ENCODE measurements around the gene LONRF2. TPM values are rescaled to one million over a fixed set of nuclear protein-coding genes. Genes with fewer than 3 reads are reported as not detected.

The LONRF2 gene
- total RNA-seq, 1 experiment from 2014 or later: 2.7 TPM

DNA sequence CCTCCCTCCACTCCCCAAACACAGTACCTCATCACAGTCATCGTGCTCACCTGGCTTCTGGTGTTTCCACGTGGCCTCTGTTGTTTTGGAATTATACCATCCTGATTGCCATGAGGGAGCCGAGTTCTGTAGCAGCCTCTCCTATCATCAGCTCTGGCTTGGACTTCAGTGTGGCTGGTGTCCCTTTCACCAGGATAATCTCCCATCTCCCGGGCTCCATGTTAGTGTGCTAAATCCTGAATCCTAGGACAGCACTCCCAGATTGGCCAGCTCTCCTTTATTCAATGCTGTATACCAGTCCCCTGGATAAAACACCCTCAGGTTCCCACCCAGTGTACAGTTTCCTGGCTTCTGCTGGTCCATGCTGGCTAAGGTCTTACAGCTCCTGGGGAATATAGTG lies 53.3 kb downstream of the LONRF2 start:
- Mint-ChIP-seq H3K4me3 (no peak overlapping the region), H3K27me3 (ENCODE audit: low read depth) (no peaks in the 10 kb centered on the region; the same call in 1 of the 2 replicates), H3K36me3 (ENCODE audit: insufficient read depth in 1 of 3, low read depth in 3 of 3) (peaks cover 3 to 9% (median 4%) of the 10 kb centered on the region in 3 experiments; a peak in 5 of 7 replicates), H3K4me1 (peaks cover 0 to under 1% of the 10 kb centered on the region in 2 experiments; a peak in 1 of 4 replicates), H3K9me3 (peaks cover 9 to 11% of the 10 kb centered on the region in 2 experiments; a peak in 4 of 5 replicates), H3K27ac (no peak overlapping the region)
- no peaks in the 10 kb centered on the region for H3K9me3 ChIP-seq (ENCODE audit: control insufficient read depth, low read depth, low read length)
- no peaks in the 10 kb centered on the region for H3K23me2 ChIP-seq (ENCODE audit: insufficient read length, low read depth, low read length, poor library complexity, severe bottlenecking)
- no peak overlapping the region for H2BK5ac ChIP-seq (ENCODE audit: insufficient read length, low read length)
- no peaks in the 10 kb centered on the region for H3K79me2 ChIP-seq (ENCODE audit: insufficient read depth, low read length)
- H3K56ac ChIP-seq (ENCODE audit: insufficient read length, low read depth, low read length): no peak overlapping the region
- H2BK120ac ChIP-seq (ENCODE audit: low read depth, low read length, poor library complexity, severe bottlenecking): no peak overlapping the region
- H2BK12ac ChIP-seq (ENCODE audit: insufficient read length, low read depth, low read length): no peak overlapping the region
- H3K79me1 ChIP-seq (ENCODE audit: insufficient read depth, low read depth, low read length, poor library complexity, severe bottlenecking): no peaks in the 10 kb centered on the region
- no peak overlapping the region for H2BK20ac ChIP-seq (ENCODE audit: low read depth, low read length, poor library complexity, severe bottlenecking)
- WGBS (ENCODE audit: extremely low coverage, insufficient read length, low lambda C conversion rate): no CpG with 5 or more reads among the region's 4 CpGs
- H3K14ac ChIP-seq (ENCODE audit: insufficient read depth, low read length): 0 out of 2 replicates have a peak overlapping the region, but pooled peaks have one; percentile 40
- H4K8ac ChIP-seq (replicated peaks; ENCODE audit: insufficient read length, low read depth, low read length): no peak overlapping the region
- no peak overlapping the region for H4K91ac ChIP-seq (ENCODE audit: insufficient read length, low read depth, low read length)
- no peak overlapping the region for H2BK15ac ChIP-seq (ENCODE audit: low read depth, low read length)
- no peak overlapping the region for H2AK5ac ChIP-seq (ENCODE audit: insufficient read length, low read length)
- H3K9ac ChIP-seq (ENCODE audit: extremely low read depth, insufficient read length, low read length): no peak overlapping the region
- H4K20me1 ChIP-seq (ENCODE audit: control insufficient read depth, insufficient read depth, insufficient read length): no peaks in the 10 kb centered on the region
- no peaks in the 10 kb centered on the region for H3K4me1 ChIP-seq (ENCODE audit: insufficient read depth, low read length)
- H3K18ac ChIP-seq (ENCODE audit: insufficient read length, low read depth, low read length): no peak overlapping the region
- H3K4ac ChIP-seq (ENCODE audit: low read depth, low read length): no peak overlapping the region; the same call in 1 of the 2 replicates
- H3K27me3 ChIP-seq (ENCODE audit: insufficient read depth, low read length): no peaks in the 10 kb centered on the region
- H3K23ac ChIP-seq (ENCODE audit: insufficient read length, low read depth, low read length): no peak overlapping the region
- H2AFZ ChIP-seq (ENCODE audit: low read length): no peak overlapping the region
- H3K4me2 ChIP-seq (ENCODE audit: insufficient read depth, insufficient read length, low read length): no peak overlapping the region
- H4K5ac ChIP-seq (ENCODE audit: insufficient read length, low read depth, low read length): no peak overlapping the region
- H3K27ac ChIP-seq (ENCODE audit: insufficient read length, low read depth, low read length): no peak overlapping the region
- H3T11ph ChIP-seq (ENCODE audit: low read length): no peak overlapping the region
- no peak for DNase-seq
- TF ChIP-seq, protein P1, sequence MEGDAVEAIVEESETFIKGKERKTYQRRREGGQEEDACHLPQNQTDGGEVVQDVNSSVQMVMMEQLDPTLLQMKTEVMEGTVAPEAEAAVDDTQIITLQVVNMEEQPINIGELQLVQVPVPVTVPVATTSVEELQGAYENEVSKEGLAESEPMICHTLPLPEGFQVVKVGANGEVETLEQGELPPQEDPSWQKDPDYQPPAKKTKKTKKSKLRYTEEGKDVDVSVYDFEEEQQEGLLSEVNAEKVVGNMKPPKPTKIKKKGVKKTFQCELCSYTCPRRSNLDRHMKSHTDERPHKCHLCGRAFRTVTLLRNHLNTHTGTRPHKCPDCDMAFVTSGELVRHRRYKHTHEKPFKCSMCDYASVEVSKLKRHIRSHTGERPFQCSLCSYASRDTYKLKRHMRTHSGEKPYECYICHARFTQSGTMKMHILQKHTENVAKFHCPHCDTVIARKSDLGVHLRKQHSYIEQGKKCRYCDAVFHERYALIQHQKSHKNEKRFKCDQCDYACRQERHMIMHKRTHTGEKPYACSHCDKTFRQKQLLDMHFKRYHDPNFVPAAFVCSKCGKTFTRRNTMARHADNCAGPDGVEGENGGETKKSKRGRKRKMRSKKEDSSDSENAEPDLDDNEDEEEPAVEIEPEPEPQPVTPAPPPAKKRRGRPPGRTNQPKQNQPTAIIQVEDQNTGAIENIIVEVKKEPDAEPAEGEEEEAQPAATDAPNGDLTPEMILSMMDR (conservative IDR thresholded peaks at IDR 0.05): no peak

Measured in H9 (cell line).